GM12864 (cell line): ENCODE results near the gene SIT1.

Experiments
- DNase-seq: peaks from one replicate; pipeline ENCODE4 v3.0.0-alpha.2; 2011; ENCODE audit warnings: low read depth
- H3K4me3 ChIP-seq: 2 replicates; pipeline ENCODE4 v1.5.1; 2011; ENCODE audit warnings: mild to moderate bottlenecking, low read depth, low read length, control low read depth
- CTCF ChIP-seq: IDR thresholded peaks from 2 replicates; pipeline ENCODE4 v1.5.1; 2011; ENCODE audit warnings: low read depth, mild to moderate bottlenecking, moderate library complexity, low read length, control low read depth, inconsistent platforms; ENCODE audit errors: missing control alignments

Gene SIT1

GRCh38 chr9:35675732-35676392 is 25.1 kb upstream of the SIT1 start:
- H3K4me3 ChIP-seq = no peak overlapping the region
- TF ChIP-seq CTCF = no peak
- DNase-seq = no peak

GRCh38 chr9:35675204-35675603 is 24.5 kb upstream of the SIT1 start:
- no peak for DNase-seq
- no peak overlapping the region for H3K4me3 ChIP-seq
- no peak for TF ChIP-seq CTCF

- TF ChIP-seq CTCF = no peak
- DNase-seq = no peak
- H3K4me3 ChIP-seq = no peak overlapping the region
Measured at GRCh38 chr9:35674025-35674361, 23.3 kb upstream of the SIT1 start.

DNA sequence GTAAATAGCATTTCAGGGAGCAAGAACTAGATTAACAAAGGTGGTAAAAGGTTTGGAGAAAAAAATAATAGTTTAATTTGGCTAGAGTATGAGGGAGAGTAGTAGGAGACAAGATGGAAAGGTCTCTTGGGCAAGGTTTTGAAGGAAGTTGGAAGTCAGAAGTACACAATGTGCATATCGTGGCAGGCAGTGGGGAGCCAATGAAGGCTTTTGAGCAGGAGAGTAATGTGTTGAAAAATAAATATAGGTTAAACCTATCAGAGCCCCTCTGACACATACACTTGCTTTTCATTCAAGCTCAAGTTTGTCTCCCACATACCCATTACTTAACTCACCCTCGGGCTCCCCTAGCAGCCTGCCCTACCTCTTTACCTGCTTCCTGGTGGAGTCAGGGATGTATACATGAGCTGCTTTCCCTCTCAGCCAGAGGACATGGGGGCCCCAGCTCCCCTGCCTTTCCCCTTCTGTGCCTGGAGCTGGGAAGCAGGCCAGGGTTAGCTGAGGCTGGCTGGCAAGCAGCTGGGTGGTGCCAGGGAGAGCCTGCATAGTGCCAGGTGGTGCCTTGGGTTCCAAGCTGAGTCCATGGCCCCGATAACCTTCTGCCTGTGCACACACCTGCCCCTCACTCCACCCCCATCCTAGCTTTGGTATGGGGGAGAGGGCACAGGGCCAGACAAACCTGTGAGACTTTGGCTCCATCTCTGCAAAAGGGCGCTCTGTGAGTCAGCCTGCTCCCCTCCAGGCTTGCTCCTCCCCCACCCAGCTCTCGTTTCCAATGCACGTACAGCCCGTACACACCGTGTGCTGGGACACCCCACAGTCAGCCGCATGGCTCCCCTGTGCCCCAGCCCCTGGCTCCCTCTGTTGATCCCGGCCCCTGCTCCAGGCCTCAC is 22.6 kb upstream of the SIT1 start, which contains the start of gene CA9:
CA9 (plus strand) TSS at position 797 of the 893 bp plus-strand sequence; CDS start at position 829, 32 bp downstream.
- no peak for DNase-seq
- no peak within 1 kb of the TSS for H3K4me3 ChIP-seq
- TF ChIP-seq CTCF = no peak

DNA sequence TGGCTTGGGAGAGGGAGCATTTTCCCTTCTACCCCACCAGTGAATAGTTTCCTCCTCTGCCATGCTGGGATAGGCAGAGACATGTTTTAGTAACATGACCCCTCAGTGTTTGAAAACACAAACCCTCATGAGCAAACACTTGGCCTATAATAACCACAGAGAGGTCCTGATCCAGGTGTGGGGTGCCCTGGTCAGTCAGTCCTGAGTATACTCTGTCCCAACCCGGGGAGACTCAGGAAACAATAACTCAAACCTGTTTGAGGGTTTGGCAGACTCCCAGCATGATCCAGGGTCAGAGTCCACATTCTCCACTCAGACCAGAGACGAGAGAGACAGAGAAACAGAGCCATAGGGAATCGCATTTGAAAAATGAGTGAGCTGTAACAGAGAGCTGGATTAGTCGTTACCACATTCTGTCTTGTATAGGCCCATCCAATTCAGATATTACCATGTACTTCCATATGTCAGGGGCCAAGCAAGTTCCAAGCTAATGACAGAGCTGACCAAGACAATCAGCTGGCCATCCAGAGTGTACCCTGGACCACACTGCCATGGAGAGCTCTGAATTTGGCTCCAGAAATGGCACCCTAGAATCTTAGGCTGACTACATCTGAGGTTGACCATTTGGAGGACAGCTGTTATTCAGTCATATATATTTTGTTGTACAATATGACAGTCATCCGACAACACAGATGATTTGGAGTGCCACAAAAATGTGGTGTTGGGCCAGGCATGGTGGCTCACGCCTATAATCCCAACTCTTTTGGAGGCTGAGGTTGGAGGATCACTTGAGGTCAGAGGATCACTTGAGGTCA is 18.8 kb upstream of the SIT1 start:
- H3K4me3 ChIP-seq = no peak overlapping the region
- DNase-seq = no peak
- no peak for TF ChIP-seq CTCF

GRCh38 chr9:35667939-35668338 is 17.2 kb upstream of the SIT1 start:
- no peak overlapping the region for H3K4me3 ChIP-seq
- no peak for TF ChIP-seq CTCF
- DNase-seq = no peak
